Measurements from ENCODE around the gene COL21A1. TPM values are rescaled to one million over a fixed set of nuclear protein-coding genes. Genes with fewer than 3 reads are reported as not detected.

Gene COL21A1
- total and polyA plus RNA-seq, 2 donors (not counting 1 experiment from before 2014, with no cell fraction given), result 6.9 to 28.2 TPM

- Histone ChIP-seq H3K4me1 (ENCODE audit: control insufficient read depth, extremely low read depth, insufficient read depth, low read length) (no peaks in the 10 kb centered on the region), H3K27me3 (ENCODE audit: control insufficient read depth, insufficient read depth, low read length) (no peaks in the 10 kb centered on the region), H4K20me1 (ENCODE audit: control insufficient read depth, extremely low read depth, insufficient read depth, low read length) (no peaks in the 10 kb centered on the region), H3K27ac (ENCODE audit: insufficient read depth, low read length) (no peak overlapping the region), H3K79me2 (ENCODE audit: control insufficient read depth, insufficient read depth, low read length) (no peaks in the 10 kb centered on the region), H3K4me2 (ENCODE audit: extremely low read depth, insufficient read depth, low read length) (no peak overlapping the region), H2AFZ (ENCODE audit: low read length) (no peak overlapping the region), H3K36me3 (ENCODE audit: control insufficient read depth, insufficient read depth, low read length) (no peaks in the 10 kb centered on the region), H3K4me3 (replicated peaks in 1 of 4; ENCODE audit: control extremely low read depth in 1 of 4, insufficient read depth in 1 of 4, low read depth in 3 of 4, low read length in 4 of 4) (no peak overlapping the region), H3K9ac (ENCODE audit: insufficient read depth, low read length) (no peak overlapping the region), H3K9me3 (ENCODE audit: control insufficient read depth, insufficient read depth, low read depth, low read length) (no peaks in the 10 kb centered on the region)
- no peak for DNase-seq (ENCODE audit: low read depth in 2 of 2)
- TF ChIP-seq, protein P1, sequence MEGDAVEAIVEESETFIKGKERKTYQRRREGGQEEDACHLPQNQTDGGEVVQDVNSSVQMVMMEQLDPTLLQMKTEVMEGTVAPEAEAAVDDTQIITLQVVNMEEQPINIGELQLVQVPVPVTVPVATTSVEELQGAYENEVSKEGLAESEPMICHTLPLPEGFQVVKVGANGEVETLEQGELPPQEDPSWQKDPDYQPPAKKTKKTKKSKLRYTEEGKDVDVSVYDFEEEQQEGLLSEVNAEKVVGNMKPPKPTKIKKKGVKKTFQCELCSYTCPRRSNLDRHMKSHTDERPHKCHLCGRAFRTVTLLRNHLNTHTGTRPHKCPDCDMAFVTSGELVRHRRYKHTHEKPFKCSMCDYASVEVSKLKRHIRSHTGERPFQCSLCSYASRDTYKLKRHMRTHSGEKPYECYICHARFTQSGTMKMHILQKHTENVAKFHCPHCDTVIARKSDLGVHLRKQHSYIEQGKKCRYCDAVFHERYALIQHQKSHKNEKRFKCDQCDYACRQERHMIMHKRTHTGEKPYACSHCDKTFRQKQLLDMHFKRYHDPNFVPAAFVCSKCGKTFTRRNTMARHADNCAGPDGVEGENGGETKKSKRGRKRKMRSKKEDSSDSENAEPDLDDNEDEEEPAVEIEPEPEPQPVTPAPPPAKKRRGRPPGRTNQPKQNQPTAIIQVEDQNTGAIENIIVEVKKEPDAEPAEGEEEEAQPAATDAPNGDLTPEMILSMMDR (conservative IDR thresholded peaks at IDR 0.05 in 1 of 2, IDR thresholded peaks at IDR 0.05 in 1 of 2; ENCODE audit: low read depth in 1 of 2, low read length in 2 of 2), result no peak
- TF ChIP-seq EZH2 (IDR thresholded peaks at IDR 0.05; ENCODE audit: low read length, missing control alignments), result no peak
Measured at GRCh38 chr6:56043076-56043475, 204.3 kb downstream of the COL21A1 start.

- Histone ChIP-seq H3K27me3 (ENCODE audit: control insufficient read depth, insufficient read depth, low read length) (no peaks in the 10 kb centered on the region), H3K4me2 (ENCODE audit: extremely low read depth, insufficient read depth, low read length) (no peak overlapping the region), H3K79me2 (ENCODE audit: control insufficient read depth, insufficient read depth, low read length) (no peaks in the 10 kb centered on the region), H3K4me3 (replicated peaks in 1 of 4; ENCODE audit: control extremely low read depth in 1 of 4, insufficient read depth in 1 of 4, low read depth in 3 of 4, low read length in 4 of 4) (no peak overlapping the region), H3K36me3 (ENCODE audit: control insufficient read depth, insufficient read depth, low read length) (no peaks in the 10 kb centered on the region), H3K9me3 (ENCODE audit: control insufficient read depth, insufficient read depth, low read depth, low read length) (no peaks in the 10 kb centered on the region), H4K20me1 (ENCODE audit: control insufficient read depth, extremely low read depth, insufficient read depth, low read length) (no peaks in the 10 kb centered on the region), H3K4me1 (ENCODE audit: control insufficient read depth, extremely low read depth, insufficient read depth, low read length) (no peaks in the 10 kb centered on the region), H3K9ac (ENCODE audit: insufficient read depth, low read length) (no peak overlapping the region), H3K27ac (ENCODE audit: insufficient read depth, low read length) (no peak overlapping the region), H2AFZ (ENCODE audit: low read length) (no peak overlapping the region)
- no peak for TF ChIP-seq EZH2 (IDR thresholded peaks at IDR 0.05; ENCODE audit: low read length, missing control alignments)
- TF ChIP-seq, protein P1 (conservative IDR thresholded peaks at IDR 0.05 in 1 of 2, IDR thresholded peaks at IDR 0.05 in 1 of 2; ENCODE audit: low read depth in 1 of 2, low read length in 2 of 2), result no peak
- no peak for DNase-seq (ENCODE audit: low read depth in 2 of 2)
Measured at GRCh38 chr6:56041591-56041990, 205.8 kb downstream of the COL21A1 start.

- TF ChIP-seq, protein P1 (conservative IDR thresholded peaks at IDR 0.05 in 1 of 2, IDR thresholded peaks at IDR 0.05 in 1 of 2; ENCODE audit: low read depth in 1 of 2, low read length in 2 of 2), result no peak
- Histone ChIP-seq H3K36me3 (ENCODE audit: control insufficient read depth, insufficient read depth, low read length) (no peaks in the 10 kb centered on the region), H3K4me3 (replicated peaks in 1 of 4; ENCODE audit: control extremely low read depth in 1 of 4, insufficient read depth in 1 of 4, low read depth in 3 of 4, low read length in 4 of 4) (no peak overlapping the region), H3K4me2 (ENCODE audit: extremely low read depth, insufficient read depth, low read length) (no peak overlapping the region), H3K9me3 (ENCODE audit: control insufficient read depth, insufficient read depth, low read depth, low read length) (no peaks in the 10 kb centered on the region), H3K27me3 (ENCODE audit: control insufficient read depth, insufficient read depth, low read length) (no peaks in the 10 kb centered on the region), H4K20me1 (ENCODE audit: control insufficient read depth, extremely low read depth, insufficient read depth, low read length) (no peaks in the 10 kb centered on the region), H3K79me2 (ENCODE audit: control insufficient read depth, insufficient read depth, low read length) (no peaks in the 10 kb centered on the region), H3K27ac (ENCODE audit: insufficient read depth, low read length) (no peak overlapping the region), H3K4me1 (ENCODE audit: control insufficient read depth, extremely low read depth, insufficient read depth, low read length) (no peaks in the 10 kb centered on the region), H2AFZ (ENCODE audit: low read length) (no peak overlapping the region), H3K9ac (ENCODE audit: insufficient read depth, low read length) (no peak overlapping the region)
- peak; percentile 65 for DNase-seq (ENCODE audit: low read depth in 2 of 2)
Measured at GRCh38 chr6:56040889-56041301, 206.5 kb downstream of the COL21A1 start.

Measured in fibroblast of lung (primary cell).